Endothelial cell of umbilical vein (primary cell): ENCODE measurements around the gene SYTL1. TPM values are rescaled to one million over a fixed set of nuclear protein-coding genes. Genes with fewer than 3 reads are reported as not detected.

Experiments used
- BruUV-seq: library from RNA; stranded (reverse); fragments of 400-500 nt; replicated peaks from 2 replicates; lab custom pipeline; 2021; lab: Mats Ljungman, UMichigan
- CTCF ChIA-PET: fragments of 300-600, 350-600 bp; sonication (Branson Sonifier 250); formaldehyde crosslinking; loops from one replicate; lab custom pipeline; 2021; ENCODE audit warnings: antibody characterized with exemption, inconsistent platforms; lab: Charles Lee
- POLR2A ChIA-PET: fragments of 300-600, 350-600 bp; sonication (Branson Sonifier 250); formaldehyde crosslinking; loops from one replicate; lab custom pipeline; 2021; ENCODE audit warnings: antibody characterized with exemption, inconsistent platforms; lab: Charles Lee
- DNase-seq: peaks from one replicate; pipeline ENCODE4 v3.0.0-alpha.2; 2011; ENCODE audit warnings: low read depth, low spot score
- FAIRE-seq: peaks from 2 replicates; lab custom pipeline; 2011; peaks lifted over from hg19 to GRCh38; lab: Jason Lieb, UNC
- H2AFZ ChIP-seq: 2 replicates; pipeline ENCODE4 v1.6.0; 2012; ENCODE audit warnings: low read depth, low read length, control low read depth, inconsistent platforms
- H3K27ac ChIP-seq: 2 replicates; pipeline ENCODE4 v1.5.1; 2011; ENCODE audit warnings: low read depth, mild to moderate bottlenecking, control low read depth, low read length, moderate library complexity; ENCODE audit not compliant: insufficient read depth
- H3K27me3 ChIP-seq, 2 experiments: 2 replicates each; pipeline versions ENCODE4 v1.6.0 to v1.6.1; 2011; ENCODE audit warnings: low read length in 2 of 2, mixed read lengths in 1 of 2; ENCODE audit not compliant: control insufficient read depth in 2 of 2, insufficient read depth in 2 of 2
- H3K36me3 ChIP-seq, 2 experiments: 2 replicates in 1 of 2; 3 replicates in 1 of 2; pipeline ENCODE4 v1.5.1; 2011; ENCODE audit warnings: low read length in 2 of 2, mild to moderate bottlenecking in 1 of 2, moderate library complexity in 1 of 2; ENCODE audit not compliant: control insufficient read depth in 2 of 2, insufficient read depth in 2 of 2; ENCODE audit errors: extremely low read depth in 1 of 2
- H3K4me1 ChIP-seq: 3 replicates; pipeline ENCODE4 v1.5.1; 2011; ENCODE audit warnings: mild to moderate bottlenecking, low read length; ENCODE audit not compliant: control insufficient read depth, insufficient read depth; ENCODE audit errors: extremely low read depth
- H3K4me2 ChIP-seq: 2 replicates; pipeline ENCODE4 v1.6.1; 2011; ENCODE audit warnings: low read length, control low read depth, mixed read lengths; ENCODE audit not compliant: insufficient read depth
- H3K4me3 ChIP-seq, 3 experiments: fragments of 200-600 bp in 1 of 3; sonication (generic), shearing (Covaris generic) in 1 of 3; replicated peaks in 1 of 3; 2 replicates each; pipeline ENCODE4 v1.5.1; 2011 to 2016; ENCODE audit warnings: control low read depth in 3 of 3, low read length in 3 of 3, mild to moderate bottlenecking in 2 of 3, inconsistent platforms in 1 of 3, low read depth in 1 of 3, moderate library complexity in 1 of 3; ENCODE audit not compliant: insufficient read depth in 1 of 3
- H3K79me2 ChIP-seq: 2 replicates; pipeline ENCODE4 v1.6.0; 2012; ENCODE audit warnings: low read length, inconsistent platforms; ENCODE audit not compliant: control insufficient read depth, insufficient read depth
- H3K9ac ChIP-seq: replicated peaks from 2 replicates; pipeline ENCODE3; 2011; ENCODE audit warnings: low read length, control low read depth; ENCODE audit not compliant: insufficient read depth; ENCODE audit errors: extremely low read depth
- H3K9me1 ChIP-seq: replicated peaks from 3 replicates; pipeline ENCODE4 v1.6.0; 2011; ENCODE audit warnings: mild to moderate bottlenecking, low read length; ENCODE audit not compliant: control insufficient read depth, insufficient read depth; ENCODE audit errors: extremely low read depth
- H3K9me3 ChIP-seq: replicated peaks from 2 replicates; pipeline ENCODE4 v1.5.1; 2012; ENCODE audit warnings: low read length, inconsistent platforms; ENCODE audit not compliant: control insufficient read depth, insufficient read depth
- H4K20me1 ChIP-seq: replicated peaks from 2 replicates; pipeline ENCODE3; 2011; ENCODE audit warnings: mild to moderate bottlenecking, low read length; ENCODE audit not compliant: control insufficient read depth, insufficient read depth; ENCODE audit errors: extremely low read depth
- CTCF ChIP-seq, 2 donors: IDR thresholded peaks; 1 replicate in 1 of 2; 2 replicates in 1 of 2; pipeline ENCODE4 v1.5.1; 2011; ENCODE audit warnings: low read length in 2 of 2, mild to moderate bottlenecking in 2 of 2, moderate library complexity in 2 of 2, control low read depth in 1 of 2, inconsistent platforms in 1 of 2, low read depth in 1 of 2; ENCODE audit not compliant: insufficient read depth in 1 of 2; ENCODE audit errors: extremely low read depth in 1 of 2
- EZH2 ChIP-seq: IDR thresholded peaks from 2 replicates; pipeline ENCODE4 v1.6.1; 2012; ENCODE audit warnings: borderline replicate concordance, low read depth, mild to moderate bottlenecking, moderate library complexity, low read length, inconsistent platforms; ENCODE audit not compliant: severe bottlenecking
- FOS ChIP-seq: IDR thresholded peaks from 2 replicates; pipeline ENCODE4 v1.6.1; 2011; ENCODE audit warnings: mild to moderate bottlenecking, low read length, moderate library complexity, borderline replicate concordance; ENCODE audit not compliant: insufficient read depth
- GATA2 ChIP-seq: IDR thresholded peaks from 2 replicates; pipeline ENCODE4 v1.7.0; 2011; ENCODE audit warnings: low read depth, mild to moderate bottlenecking, moderate library complexity, mixed read lengths, low read length; ENCODE audit not compliant: insufficient read length, insufficient read depth
- JUN ChIP-seq: IDR thresholded peaks from 2 replicates; pipeline ENCODE4 v1.6.1; 2011; ENCODE audit warnings: borderline replicate concordance, low read depth; ENCODE audit not compliant: insufficient read length, insufficient read depth
- MAX ChIP-seq: IDR thresholded peaks from 2 replicates; pipeline ENCODE4 v1.6.1; 2011; ENCODE audit not compliant: insufficient read depth, insufficient read length
- MYC ChIP-seq: IDR thresholded peaks from one replicate; pipeline ENCODE4 v1.6.1; 2011; ENCODE audit warnings: mild to moderate bottlenecking, low read depth, low read length
- POLR2A ChIP-seq: IDR thresholded peaks from 2 replicates; pipeline ENCODE4 v1.6.1; 2012; ENCODE audit warnings: low read depth, mild to moderate bottlenecking, control low read depth, low read length
- POLR2AphosphoS5 ChIP-seq: IDR thresholded peaks from 2 replicates; pipeline ENCODE4 v1.6.1; 2012; ENCODE audit warnings: low read depth, mild to moderate bottlenecking, control low read depth, low read length, moderate library complexity; ENCODE audit not compliant: insufficient read depth
- dilution Hi-C: fragments of 300-500 bp; cut with MboI; formaldehyde crosslinking; loops from one replicate; pipeline ENCODE4 v1.15.0; 2019; ENCODE audit warnings: low sequenced_read_pairs; ENCODE audit not compliant: extremely low pct_ligation_motif_present
- intact Hi-C: fragments of 100-400 bp; cut with micrococcal nuclease; formaldehyde crosslinking; loops from one replicate; pipeline ENCODE4 v1.10.0; 2022
- polyA plus RNA-seq, 4 experiments: library from polyadenylated mRNA; depleted of rRNA in 3 of 4; stranded (reverse) in 3 of 4; unstranded in 1 of 4; fragments of >200 nt; gene quantifications; 2 replicates each; pipeline versions ENCODE4 v1.2.1 to v1.2.3, GENCODE V29; 2011 to 2012; ENCODE audit warnings: missing spikeins in 1 of 4
- total RNA-seq: library from RNA; stranded (reverse); gene quantifications from 2 replicates; pipeline ENCODE4 v1.2.3, GENCODE V29; 2021

Gene SYTL1
- total and polyA plus RNA-seq, 2 donors (not counting 3 experiments of a cell fraction or from before 2014, with no cell fraction given) = 0.04 TPM; not detected in 1

- Histone ChIP-seq H3K27me3 (peaks cover 0 to 2% of the 10 kb centered on the region in 2 experiments), H3K9ac (no peak overlapping the region), H3K4me2 (no peak overlapping the region), H3K36me3 (peaks cover 0 to 2% of the 10 kb centered on the region in 2 experiments), H2AFZ (no peak overlapping the region), H3K9me3 (no peaks in the 10 kb centered on the region), H4K20me1 (no peaks in the 10 kb centered on the region), H3K27ac (no peak overlapping the region), H3K4me3 (no peak overlapping the region), H3K9me1 (no peaks in the 10 kb centered on the region), H3K4me1 (no peaks in the 10 kb centered on the region), H3K79me2 (no peaks in the 10 kb centered on the region)
- dilution Hi-C loops (no loop called here), intact Hi-C loops (no loop called here)
- BruUV-seq = no TSS peak
- FAIRE-seq = no peak
- TF ChIP-seq MYC (no peak), POLR2A (no peak), JUN (no peak), CTCF (IDR thresholded peaks at IDR 0.05; ENCODE audit: extremely low read depth in 1 of 2, insufficient read depth in 1 of 2, low read depth in 1 of 2, low read length in 2 of 2) (no peak), MAX (no peak), POLR2AphosphoS5 (no peak), EZH2 (no peak), GATA2 (no peak), FOS (no peak)
- no peak for DNase-seq
- POLR2A ChIA-PET = interaction anchor here (1.0 kb wide), 1 partner anchor 10 kb away, joined by 4 read pairs; no protein-coding TSS in a partner anchor
- CTCF ChIA-PET = interaction anchor here (1.5 to 5.5 kb wide), 5 partner anchors 9 to 59 kb away, joined by 4 to 54 read pairs (median 22); partner anchors contain the start of gene MAP3K6
Measured at GRCh38 chr1:27355683-27356082, 13.9 kb downstream of the SYTL1 start.
